Astrocyte of the hippocampus (primary cell): ENCODE data around the gene SLC26A1.
A peak's percentile ranks its signal among the peaks of the same experiment; 100 is the strongest.

Source experiments
- DNase-seq: peaks from one replicate; pipeline ENCODE4 v3.0.0; 2011; ENCODE audit warnings: low read depth, low spot score

The SLC26A1 gene

GRCh38 chr4:1029529-1029928 lies 36.3 kb upstream of the SLC26A1 start:
- DNase-seq: peak; percentile 26

GRCh38 chr4:1028574-1029220 lies 35.5 kb upstream of the SLC26A1 start:
- DNase-seq: peak; percentile 21

- DNase-seq: peak; percentile 27
Measured at GRCh38 chr4:1027915-1028238, 34.7 kb upstream of the SLC26A1 start.

GRCh38 chr4:1027219-1027914 lies 34.2 kb upstream of the SLC26A1 start:
- DNase-seq: no peak

GRCh38 chr4:1026115-1026514 lies 32.9 kb upstream of the SLC26A1 start:
- no peak for DNase-seq

GRCh38 chr4:1024882-1025545 lies 31.8 kb upstream of the SLC26A1 start:
- no peak for DNase-seq

GRCh38 chr4:1023895-1024740 lies 30.9 kb upstream of the SLC26A1 start:
- DNase-seq: no peak

GRCh38 chr4:1023075-1023640 lies 30.0 kb upstream of the SLC26A1 start:
- DNase-seq: no peak

GRCh38 chr4:1022739-1023066 lies 29.5 kb upstream of the SLC26A1 start:
- no peak for DNase-seq

- DNase-seq: no peak
Measured at GRCh38 chr4:1022051-1022738, 29.0 kb upstream of the SLC26A1 start.

GRCh38 chr4:1021386-1022050 lies 28.3 kb upstream of the SLC26A1 start:
- no peak for DNase-seq

- peak; percentile 52 for DNase-seq
Measured at GRCh38 chr4:1019729-1020470, 26.7 kb upstream of the SLC26A1 start.

GRCh38 chr4:1019320-1019719 lies 26.1 kb upstream of the SLC26A1 start:
- DNase-seq: no peak

- DNase-seq: peak; percentile 58
Measured at GRCh38 chr4:1018147-1019020, 25.2 kb upstream of the SLC26A1 start.

GRCh38 chr4:1017706-1018105 lies 24.5 kb upstream of the SLC26A1 start:
- DNase-seq: no peak

- DNase-seq: no peak
Measured at GRCh38 chr4:1017211-1017610, 24.0 kb upstream of the SLC26A1 start.

GRCh38 chr4:1015746-1016145 lies 22.5 kb upstream of the SLC26A1 start:
- DNase-seq: no peak

- peak; percentile 73 for DNase-seq
Measured at GRCh38 chr4:1015179-1015578, 22.0 kb upstream of the SLC26A1 start.
